Lower leg skin (tissue), 3 donors: ENCODE measurements around the gene DNAAF8.

ENCODE experiments used
- POLR2A ChIP-seq, 2 donors: fragments of 450-650 bp; IDR thresholded peaks; one replicate each; pipeline ENCODE4 v1.6.1; 2016 to 2017; ENCODE audit warnings: antibody characterized with exemption in 2 of 2, mild to moderate bottlenecking in 1 of 2, moderate library complexity in 1 of 2
- TF ChIP-seq, protein P1 (sequence below), 3 donors: fragments of 450-650 bp; IDR thresholded peaks; one replicate each; pipeline ENCODE4 v1.5.1; 2016; ENCODE audit warnings: antibody characterized with exemption in 3 of 3, mild to moderate bottlenecking in 3 of 3, moderate library complexity in 2 of 3

DNA sequence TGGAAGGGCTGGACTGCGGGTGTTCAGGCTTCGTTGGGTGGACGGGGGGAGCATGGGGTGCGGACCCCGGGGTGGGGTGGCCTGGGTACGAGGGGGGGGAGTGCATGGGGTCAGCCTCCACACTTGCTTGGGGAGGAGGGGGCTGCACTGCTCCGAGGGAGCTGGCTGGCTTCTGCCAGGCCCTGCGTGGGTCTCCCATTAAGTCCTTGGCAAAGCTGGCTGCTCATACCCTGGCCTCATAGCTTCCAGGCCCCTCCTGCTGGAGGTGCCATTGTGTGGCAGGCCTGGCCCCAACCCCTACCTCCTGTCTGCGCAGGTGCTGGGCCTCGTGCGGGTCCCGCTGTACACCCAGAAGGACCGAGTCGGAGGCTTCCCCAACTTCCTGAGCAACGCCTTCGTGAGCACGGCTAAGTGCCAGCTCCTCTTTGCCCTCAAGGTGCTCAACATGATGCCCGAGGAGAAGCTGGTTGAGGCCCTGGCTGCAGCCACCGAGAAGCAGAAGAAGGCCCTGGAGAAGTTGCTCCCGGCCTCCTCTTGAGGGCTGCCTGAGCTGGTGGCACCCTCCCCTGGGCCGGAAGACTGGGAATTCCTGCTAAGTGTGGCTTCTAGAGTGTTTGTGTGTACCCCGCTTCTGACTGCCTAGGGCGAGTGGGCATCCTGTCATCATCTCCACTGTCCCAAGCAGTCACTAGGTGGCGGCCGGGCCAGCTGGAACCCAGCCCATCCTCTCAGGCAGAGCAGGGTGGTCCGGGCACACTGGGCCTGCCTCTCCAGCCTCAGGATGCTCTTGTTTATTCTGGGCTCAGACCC lies 39.5 kb upstream of the DNAAF8 start:
- TF ChIP-seq, protein P1, sequence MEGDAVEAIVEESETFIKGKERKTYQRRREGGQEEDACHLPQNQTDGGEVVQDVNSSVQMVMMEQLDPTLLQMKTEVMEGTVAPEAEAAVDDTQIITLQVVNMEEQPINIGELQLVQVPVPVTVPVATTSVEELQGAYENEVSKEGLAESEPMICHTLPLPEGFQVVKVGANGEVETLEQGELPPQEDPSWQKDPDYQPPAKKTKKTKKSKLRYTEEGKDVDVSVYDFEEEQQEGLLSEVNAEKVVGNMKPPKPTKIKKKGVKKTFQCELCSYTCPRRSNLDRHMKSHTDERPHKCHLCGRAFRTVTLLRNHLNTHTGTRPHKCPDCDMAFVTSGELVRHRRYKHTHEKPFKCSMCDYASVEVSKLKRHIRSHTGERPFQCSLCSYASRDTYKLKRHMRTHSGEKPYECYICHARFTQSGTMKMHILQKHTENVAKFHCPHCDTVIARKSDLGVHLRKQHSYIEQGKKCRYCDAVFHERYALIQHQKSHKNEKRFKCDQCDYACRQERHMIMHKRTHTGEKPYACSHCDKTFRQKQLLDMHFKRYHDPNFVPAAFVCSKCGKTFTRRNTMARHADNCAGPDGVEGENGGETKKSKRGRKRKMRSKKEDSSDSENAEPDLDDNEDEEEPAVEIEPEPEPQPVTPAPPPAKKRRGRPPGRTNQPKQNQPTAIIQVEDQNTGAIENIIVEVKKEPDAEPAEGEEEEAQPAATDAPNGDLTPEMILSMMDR (IDR thresholded peaks at IDR 0.05): no peak
- no peak for TF ChIP-seq POLR2A (IDR thresholded peaks at IDR 0.05)
